HepG2 (cell line): ENCODE measurements around the gene SLC10A1. TPM values are rescaled to one million over a fixed set of nuclear protein-coding genes. Genes with fewer than 3 reads are reported as not detected.

Experiments used
- BCLAF1 ChIP-seq: fragments of 450-650 bp; IDR thresholded peaks from 2 replicates; pipeline ENCODE4 v1.6.1; 2017; ENCODE audit warnings: mild to moderate bottlenecking
- MTF1 ChIP-seq: sonication (generic); formaldehyde crosslinking; IDR thresholded peaks from 2 replicates; pipeline ENCODE4 v1.5.0; 2020; ENCODE audit warnings: missing genetic modification reagents
- SUZ12 ChIP-seq: fragments of 150-350 bp; IDR thresholded peaks from 2 replicates; pipeline ENCODE4 v1.6.1; 2014; ENCODE audit warnings: low read depth, low read length
- TAF1 ChIP-seq: sonication (generic); formaldehyde crosslinking; IDR thresholded peaks from 2 replicates; pipeline ENCODE4 v1.4.0; 2020; ENCODE audit warnings: missing genetic modification reagents
- ZBTB20 ChIP-seq: sonication (generic); formaldehyde crosslinking; IDR thresholded peaks from 2 replicates; pipeline ENCODE4 v1.8.1; 2023; ENCODE audit warnings: missing genetic modification reagents, low read depth, mild to moderate bottlenecking, borderline replicate concordance
- ZFP91 ChIP-seq: sonication (generic); formaldehyde crosslinking; IDR thresholded peaks from 2 replicates; pipeline ENCODE4 v1.9.0; 2022; ENCODE audit warnings: missing genetic modification reagents, mild to moderate bottlenecking, borderline replicate concordance
- ZNF180 ChIP-seq: sonication (generic); formaldehyde crosslinking; IDR thresholded peaks from 2 replicates; pipeline ENCODE4 v1.4.0; 2020; ENCODE audit warnings: low read depth, missing genetic modification reagents, borderline replicate concordance
- ZNF281 ChIP-seq: sonication (generic); formaldehyde crosslinking; IDR thresholded peaks from 2 replicates; pipeline ENCODE4 v1.4.0; 2020; ENCODE audit warnings: missing genetic modification reagents, borderline replicate concordance
- ZNF737 ChIP-seq: sonication (generic); formaldehyde crosslinking; IDR thresholded peaks from 2 replicates; pipeline ENCODE4 v1.5.0; 2020; ENCODE audit warnings: missing genetic modification reagents, mild to moderate bottlenecking, borderline replicate concordance
- ZNF768 ChIP-seq: sonication (generic); formaldehyde crosslinking; IDR thresholded peaks from 2 replicates; pipeline ENCODE4 v1.4.0; 2020; ENCODE audit warnings: missing genetic modification reagents
- ZSCAN21 ChIP-seq: sonication (generic); formaldehyde crosslinking; IDR thresholded peaks from 2 replicates; pipeline ENCODE4 v1.8.0; 2022; ENCODE audit warnings: mild to moderate bottlenecking, missing genetic modification reagents, moderate library complexity, borderline replicate concordance
- ZUFSP ChIP-seq: sonication (generic); formaldehyde crosslinking; IDR thresholded peaks from 2 replicates; pipeline ENCODE4 v1.9.0; 2021; ENCODE audit warnings: missing genetic modification reagents, mild to moderate bottlenecking, borderline replicate concordance
- polyA plus RNA-seq, 8 experiments: library from polyadenylated mRNA; depleted of rRNA in 3 of 8; stranded (reverse) in 7 of 8; unstranded in 1 of 8; fragments of >200 nt; fragmentation: Illumina TruSeq in 4 of 8; extraction: Trizol in 4 of 8; gene quantifications; 2 replicates each; pipeline versions ENCODE4 v1.2.1 to v1.2.3, GENCODE V29; 2011 to 2016; ENCODE audit warnings: low read depth in 4 of 8, missing spikeins in 1 of 8, mixed read lengths in 1 of 8; ENCODE audit not compliant: insufficient read depth in 1 of 8
- total RNA-seq, 5 experiments: library from RNA; depleted of rRNA; stranded (reverse); fragments of >200 nt; fragmentation: Illumina TruSeq; extraction: Trizol; gene quantifications; 2 replicates each; pipeline ENCODE4 v1.2.3, GENCODE V29; 2016; ENCODE audit warnings: low read depth in 1 of 5
- TF ChIP-seq, protein P1 (sequence below), 2 experiments: IDR thresholded peaks; 2 replicates each; pipeline ENCODE4 v1.6.1; 2011 to 2012; ENCODE audit warnings: low read length in 2 of 2, borderline replicate concordance in 1 of 2, low read depth in 1 of 2, mild to moderate bottlenecking in 1 of 2, moderate library complexity in 1 of 2

SLC10A1 gene
- total and polyA plus RNA-seq, 2 of the 13 experiments (the other 11 are each of a cell fraction or from before 2014, with no cell fraction given): 0.17 TPM; not detected in 1

GRCh38 chr14:69767369-69767999, 29.6 kb downstream of the SLC10A1 start (continued):
- no peak; the same call in 1 of the 2 replicates for TF ChIP-seq ZNF281 (CRISPR knock-in tag)
- peak; percentile 69; the same call in 1 of the 2 replicates for TF ChIP-seq ZFP91
- TF ChIP-seq SUZ12: no peak
- TF ChIP-seq ZUFSP: no peak
- peak; percentile 31; the same call in 1 of the 2 replicates for TF ChIP-seq ZNF768 (CRISPR knock-in tag)
- TF ChIP-seq TAF1 (CRISPR knock-in tag): peak; percentile 82
- TF ChIP-seq, protein P1, sequence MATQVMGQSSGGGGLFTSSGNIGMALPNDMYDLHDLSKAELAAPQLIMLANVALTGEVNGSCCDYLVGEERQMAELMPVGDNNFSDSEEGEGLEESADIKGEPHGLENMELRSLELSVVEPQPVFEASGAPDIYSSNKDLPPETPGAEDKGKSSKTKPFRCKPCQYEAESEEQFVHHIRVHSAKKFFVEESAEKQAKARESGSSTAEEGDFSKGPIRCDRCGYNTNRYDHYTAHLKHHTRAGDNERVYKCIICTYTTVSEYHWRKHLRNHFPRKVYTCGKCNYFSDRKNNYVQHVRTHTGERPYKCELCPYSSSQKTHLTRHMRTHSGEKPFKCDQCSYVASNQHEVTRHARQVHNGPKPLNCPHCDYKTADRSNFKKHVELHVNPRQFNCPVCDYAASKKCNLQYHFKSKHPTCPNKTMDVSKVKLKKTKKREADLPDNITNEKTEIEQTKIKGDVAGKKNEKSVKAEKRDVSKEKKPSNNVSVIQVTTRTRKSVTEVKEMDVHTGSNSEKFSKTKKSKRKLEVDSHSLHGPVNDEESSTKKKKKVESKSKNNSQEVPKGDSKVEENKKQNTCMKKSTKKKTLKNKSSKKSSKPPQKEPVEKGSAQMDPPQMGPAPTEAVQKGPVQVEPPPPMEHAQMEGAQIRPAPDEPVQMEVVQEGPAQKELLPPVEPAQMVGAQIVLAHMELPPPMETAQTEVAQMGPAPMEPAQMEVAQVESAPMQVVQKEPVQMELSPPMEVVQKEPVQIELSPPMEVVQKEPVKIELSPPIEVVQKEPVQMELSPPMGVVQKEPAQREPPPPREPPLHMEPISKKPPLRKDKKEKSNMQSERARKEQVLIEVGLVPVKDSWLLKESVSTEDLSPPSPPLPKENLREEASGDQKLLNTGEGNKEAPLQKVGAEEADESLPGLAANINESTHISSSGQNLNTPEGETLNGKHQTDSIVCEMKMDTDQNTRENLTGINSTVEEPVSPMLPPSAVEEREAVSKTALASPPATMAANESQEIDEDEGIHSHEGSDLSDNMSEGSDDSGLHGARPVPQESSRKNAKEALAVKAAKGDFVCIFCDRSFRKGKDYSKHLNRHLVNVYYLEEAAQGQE (IDR thresholded peaks at IDR 0.05; ENCODE audit: borderline replicate concordance in 1 of 2, low read depth in 1 of 2, low read length in 2 of 2): no peak
- TF ChIP-seq ZSCAN21: no peak; the same call in 1 of the 2 replicates
- TF ChIP-seq BCLAF1: no peak
- no peak for TF ChIP-seq ZNF737 (CRISPR knock-in tag)
- no peak for TF ChIP-seq MTF1
- no peak for TF ChIP-seq ZBTB20 (CRISPR knock-in tag)
- TF ChIP-seq ZNF180 (CRISPR knock-in tag): no peak
